HG03442 (cell line): ENCODE results near the gene SMO.
"Not testable (repeated sequence)": the region's sequence is repeated elsewhere in the genome, so short reads cannot be mapped to it uniquely, and the experiment has no call there.

ENCODE experiments used
- ATAC-seq: cut with Tn5 transposase; IDR thresholded peaks from one replicate; pipeline ENCODE4 v1.9.1; 2021; ENCODE audit warnings: mild to moderate bottlenecking, moderate library complexity; ENCODE audit not compliant: unreplicated experiment

The SMO gene

DNA sequence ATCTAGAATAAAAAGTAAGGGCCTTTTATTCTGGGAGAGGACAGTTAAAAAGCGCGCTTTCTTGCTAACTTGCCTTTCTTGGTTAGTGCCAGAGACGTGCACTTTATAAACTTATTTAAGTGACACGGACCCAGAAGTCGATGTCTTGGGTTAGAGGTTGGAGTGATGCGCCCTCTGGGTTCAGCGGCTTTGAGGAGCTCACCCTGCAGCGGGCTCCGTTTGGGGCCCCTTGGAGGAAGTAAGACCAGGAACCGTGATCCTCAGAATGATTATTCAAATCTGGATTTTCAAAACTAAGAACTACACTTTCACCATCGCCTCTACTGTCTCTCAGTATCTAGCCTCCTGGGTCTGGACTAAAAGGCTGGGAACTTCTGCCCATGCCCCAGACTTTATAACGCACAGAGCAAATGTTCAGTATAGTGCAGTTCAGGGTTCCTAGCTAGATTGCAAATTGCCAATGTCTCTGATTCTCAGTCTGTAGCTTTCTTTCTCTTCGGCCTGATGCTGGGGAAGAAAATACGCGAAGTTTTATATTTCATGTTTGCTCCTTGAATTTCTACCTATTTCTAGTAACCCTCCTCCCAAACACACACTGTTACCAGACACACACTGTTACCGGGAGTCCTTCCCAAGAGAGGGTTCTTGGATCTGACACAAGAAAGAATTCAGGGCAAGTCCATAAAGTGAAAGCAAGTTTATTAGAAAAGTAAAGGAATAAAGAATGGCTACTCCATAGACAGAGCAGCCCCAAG, 18.6 kb upstream of the SMO start:
- ATAC-seq, result peak; percentile 68

DNA sequence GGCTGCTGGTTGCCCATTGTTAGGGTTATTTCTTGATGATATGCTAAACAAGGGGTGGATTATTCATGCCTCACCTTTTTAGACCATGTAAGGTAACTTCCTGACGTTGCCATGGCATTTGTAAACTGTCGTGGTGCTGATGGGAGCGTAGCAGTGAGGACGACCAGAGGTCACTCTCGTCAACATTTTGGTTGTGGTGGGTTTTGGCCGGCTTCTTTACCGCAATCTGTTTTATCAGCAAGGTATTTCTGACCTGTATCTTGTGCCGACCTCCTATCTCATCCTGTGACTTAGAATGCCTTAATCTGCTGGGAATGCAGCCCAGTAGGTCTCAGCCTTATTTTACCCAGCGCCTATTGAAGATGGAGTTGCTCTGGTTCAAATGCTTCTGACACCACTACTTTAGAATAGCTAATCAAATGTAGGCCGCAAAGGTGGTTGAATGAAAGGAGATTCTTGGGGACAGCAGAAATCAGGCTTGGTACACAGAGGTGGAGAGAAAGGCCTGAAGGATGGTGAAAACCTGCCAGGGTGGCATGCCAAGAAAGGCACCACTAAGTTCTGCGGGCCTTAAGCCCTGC, 17.9 kb upstream of the SMO start:
- ATAC-seq, result no peak

DNA sequence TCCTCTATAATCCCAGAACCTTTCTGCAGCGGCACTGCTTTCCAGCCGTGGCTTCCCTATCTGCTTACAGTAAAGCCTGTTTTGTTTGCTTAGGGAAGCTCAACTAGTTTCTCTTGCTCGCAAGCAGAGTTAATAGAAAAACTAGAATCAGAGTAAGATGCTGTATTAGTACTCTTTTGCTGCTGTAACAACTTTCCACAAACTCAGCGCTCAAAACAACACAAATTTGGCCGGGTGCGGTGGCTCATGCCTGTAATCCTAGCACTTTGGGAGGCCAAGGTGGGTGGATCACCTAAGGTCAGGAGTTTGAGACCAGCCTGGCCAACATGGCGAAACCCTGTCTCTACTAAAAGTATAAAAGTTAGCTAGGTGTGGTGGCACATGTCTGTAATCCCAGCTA, 14.6 kb upstream of the SMO start:
- not testable (repeated sequence) for ATAC-seq

DNA sequence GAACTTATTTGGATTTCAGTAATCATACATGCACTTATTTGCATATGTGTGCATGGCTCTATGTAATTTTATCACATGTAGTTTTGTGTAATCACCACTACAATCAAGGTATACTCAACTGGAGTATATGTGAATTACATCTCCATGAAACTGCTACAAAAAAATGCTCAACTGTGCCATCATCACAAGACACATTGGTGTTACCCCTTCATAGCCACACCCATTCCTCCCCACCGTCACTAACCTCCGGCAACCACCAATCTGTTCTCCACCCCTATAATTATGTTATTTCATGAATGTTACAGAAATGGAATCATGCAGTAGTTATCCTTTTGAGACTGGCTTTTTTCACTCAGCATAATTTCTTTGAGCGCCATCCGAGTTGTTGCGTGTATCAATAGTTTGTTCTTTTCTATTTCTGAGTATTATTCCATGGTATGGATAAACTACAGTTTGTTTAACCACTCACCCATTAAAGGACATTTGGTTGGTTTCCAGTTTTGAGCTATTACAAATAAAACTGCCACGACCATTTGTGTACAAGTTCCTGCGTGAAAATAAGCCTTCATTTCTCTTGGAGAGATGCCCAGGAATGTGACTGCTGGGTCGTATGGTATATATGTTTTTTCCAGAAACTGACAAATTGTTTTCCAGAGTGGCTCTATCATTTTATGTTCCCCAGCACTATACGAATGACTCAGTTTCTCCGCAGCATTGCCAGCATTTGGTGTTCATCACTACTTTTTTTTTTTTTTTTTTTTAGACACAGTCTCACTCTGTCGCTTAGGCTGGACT, 11.3 kb upstream of the SMO start:
- ATAC-seq, result no peak

DNA sequence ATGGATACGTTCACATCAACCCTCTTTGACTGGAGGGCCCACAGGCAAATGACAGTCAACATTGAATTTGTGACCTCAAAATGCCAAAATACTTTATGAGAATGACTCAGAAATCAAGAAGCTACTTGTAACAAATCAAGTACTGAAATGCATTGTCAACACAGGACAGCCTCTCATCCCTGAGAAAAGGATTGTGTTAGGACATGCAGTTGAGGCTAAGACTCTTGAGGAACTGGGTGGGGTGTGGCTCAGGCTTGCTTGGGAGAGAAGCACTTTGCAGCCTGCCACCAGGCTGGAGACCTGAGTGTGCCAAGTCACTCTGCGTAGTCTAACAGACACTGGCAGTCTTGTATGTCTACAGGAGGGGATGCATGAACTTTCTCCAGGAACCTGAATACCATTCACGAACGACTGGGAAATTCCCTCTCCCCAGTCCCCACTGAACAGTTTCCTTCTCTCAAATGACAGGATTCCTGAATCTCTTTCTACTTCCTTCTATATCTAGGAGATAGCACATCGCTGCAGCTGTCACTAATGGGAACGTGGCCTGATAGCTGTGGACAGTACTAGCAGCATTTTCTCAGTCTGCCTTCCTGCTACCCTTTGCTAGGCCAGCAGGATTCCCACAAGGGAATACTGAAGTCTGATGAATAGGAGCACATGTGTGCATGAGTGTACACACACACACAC, 3.3 kb upstream of the SMO start:
- ATAC-seq, result no peak

DNA sequence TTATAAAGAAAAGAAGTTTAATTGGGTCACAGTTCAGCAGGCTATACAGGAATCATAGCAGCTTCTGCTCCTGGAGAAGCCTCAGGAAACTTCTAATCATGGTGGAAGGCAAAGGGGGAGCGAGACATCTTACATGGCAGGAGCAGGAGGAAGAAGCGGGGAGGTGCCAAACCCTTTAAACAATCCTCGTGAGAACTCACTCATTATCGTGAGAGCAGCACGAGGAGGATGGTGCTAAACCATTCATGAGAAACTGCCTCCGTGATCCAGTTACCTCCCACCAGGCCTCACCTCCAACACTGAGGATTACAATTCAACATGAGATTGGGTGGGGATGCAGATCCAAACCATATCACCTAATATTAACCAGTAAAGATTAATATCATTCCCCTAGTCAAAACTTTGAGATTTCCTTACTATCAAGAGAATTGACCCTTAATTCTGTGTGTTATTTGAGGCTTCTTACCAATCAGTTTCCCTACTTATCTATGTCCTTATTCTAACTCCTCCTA, 1.6 kb upstream of the SMO start:
- no peak for ATAC-seq

DNA sequence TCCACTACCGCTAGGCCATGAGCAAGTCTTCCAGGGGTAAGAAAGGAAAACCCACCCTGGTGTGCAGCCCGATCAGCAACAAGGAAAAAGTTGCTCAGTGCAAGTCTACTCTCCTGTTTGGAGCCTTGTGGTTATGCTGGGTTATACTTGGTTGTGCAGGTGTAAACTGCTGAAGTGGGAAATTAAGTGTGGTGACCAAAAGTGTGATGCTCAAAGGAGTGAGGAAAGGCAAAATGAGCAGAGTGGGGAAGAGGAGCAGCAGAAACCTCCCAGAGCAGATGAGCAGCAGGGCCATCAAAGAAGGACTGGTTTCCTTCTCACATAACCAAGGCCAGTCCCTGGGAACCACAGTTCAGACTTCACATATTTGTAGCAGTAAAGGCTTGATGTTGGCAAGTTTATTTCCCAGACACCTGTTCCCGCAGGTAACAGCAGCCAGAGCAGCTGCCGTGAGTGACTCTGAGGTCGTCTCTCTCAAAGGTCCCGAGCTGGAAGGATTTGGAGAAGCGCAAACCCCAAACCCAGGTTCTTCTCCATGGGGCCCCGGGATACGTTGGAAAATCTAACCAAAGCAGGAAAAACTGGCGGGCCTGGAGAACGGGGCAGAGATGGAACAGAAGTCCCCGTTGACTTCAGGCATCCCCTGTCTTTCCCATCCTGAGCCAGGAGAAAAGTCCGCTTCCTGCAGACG, 607 bp upstream of the SMO start:
- no peak for ATAC-seq

DNA sequence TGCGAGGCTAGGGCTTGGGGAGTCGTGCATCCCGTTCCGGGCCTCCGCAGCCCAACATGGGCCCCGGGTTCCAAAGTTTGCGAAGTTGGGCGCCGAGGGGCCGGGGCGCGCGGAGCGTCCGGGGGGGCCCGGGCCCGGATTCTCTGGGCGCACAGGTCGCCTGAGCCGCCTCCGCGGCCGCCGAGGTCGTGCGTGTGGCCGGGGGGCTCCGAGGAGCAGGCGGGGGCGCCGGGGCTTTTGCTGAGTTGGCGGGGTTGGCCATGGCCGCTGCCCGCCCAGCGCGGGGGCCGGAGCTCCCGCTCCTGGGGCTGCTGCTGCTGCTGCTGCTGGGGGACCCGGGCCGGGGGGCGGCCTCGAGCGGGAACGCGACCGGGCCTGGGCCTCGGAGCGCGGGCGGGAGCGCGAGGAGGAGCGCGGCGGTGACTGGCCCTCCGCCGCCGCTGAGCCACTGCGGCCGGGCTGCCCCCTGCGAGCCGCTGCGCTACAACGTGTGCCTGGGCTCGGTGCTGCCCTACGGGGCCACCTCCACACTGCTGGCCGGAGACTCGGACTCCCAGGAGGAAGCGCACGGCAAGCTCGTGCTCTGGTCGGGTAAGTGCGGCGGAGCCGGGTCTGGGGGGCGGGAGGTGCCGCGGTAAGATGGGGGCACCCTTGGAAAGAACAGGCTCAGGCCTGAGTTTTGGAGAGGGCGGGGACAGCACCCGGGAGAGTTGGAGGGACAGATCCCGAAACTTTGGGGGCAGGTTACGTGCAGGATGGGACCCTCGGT, 643 bp downstream of the SMO start:
- no peak for ATAC-seq

DNA sequence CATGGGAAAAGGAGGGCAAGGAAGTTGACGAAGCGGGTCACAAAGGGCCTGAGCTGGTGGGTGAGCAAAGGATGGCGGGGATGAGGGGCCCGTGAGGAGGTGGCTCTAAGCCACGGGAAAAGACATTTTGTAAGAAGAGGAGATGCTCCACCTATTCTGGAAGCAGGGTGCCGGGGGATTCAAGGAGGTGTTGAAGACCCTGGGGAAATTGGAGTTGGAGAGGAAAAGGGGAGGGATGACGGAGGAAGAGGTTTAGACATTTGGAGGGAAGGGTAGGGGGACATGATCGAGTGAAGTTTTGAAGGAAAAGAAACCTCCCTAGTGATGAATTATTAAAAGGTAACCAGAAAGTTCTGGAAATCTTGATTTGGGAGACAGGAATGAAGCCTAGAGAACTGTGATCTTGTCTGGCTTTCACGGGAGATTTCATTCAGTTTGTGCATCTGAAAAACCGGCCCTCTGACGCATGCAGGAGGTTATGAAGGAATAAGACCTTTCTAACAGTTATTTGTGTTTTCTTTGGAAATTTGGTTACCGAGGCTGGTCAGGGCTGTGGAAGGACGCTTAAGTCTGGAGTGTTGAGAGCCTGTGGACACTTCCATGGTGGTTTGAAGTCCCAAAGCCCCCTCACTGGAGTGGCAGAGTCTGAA, 1.4 kb downstream of the SMO start:
- no peak for ATAC-seq

DNA sequence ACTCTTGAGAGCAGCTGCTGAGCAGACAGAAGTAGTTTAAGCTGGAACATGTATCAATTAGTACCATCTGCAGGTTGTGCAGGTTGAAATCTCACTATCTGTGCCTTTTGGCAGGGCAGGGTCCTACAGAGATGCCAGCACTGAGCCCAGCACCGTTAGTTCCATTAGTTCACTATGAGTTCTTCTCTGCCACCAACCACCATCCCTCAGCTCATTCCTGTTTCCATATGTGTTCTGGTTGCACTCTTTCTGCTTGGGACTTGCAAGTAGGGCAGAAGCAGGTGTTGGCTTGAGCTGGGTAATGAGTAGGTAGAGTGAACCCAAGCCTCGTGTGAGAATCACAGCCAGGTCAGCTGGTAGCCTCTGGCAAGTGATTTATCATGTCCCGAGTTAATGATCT, 2.8 kb downstream of the SMO start:
- ATAC-seq, result no peak

DNA sequence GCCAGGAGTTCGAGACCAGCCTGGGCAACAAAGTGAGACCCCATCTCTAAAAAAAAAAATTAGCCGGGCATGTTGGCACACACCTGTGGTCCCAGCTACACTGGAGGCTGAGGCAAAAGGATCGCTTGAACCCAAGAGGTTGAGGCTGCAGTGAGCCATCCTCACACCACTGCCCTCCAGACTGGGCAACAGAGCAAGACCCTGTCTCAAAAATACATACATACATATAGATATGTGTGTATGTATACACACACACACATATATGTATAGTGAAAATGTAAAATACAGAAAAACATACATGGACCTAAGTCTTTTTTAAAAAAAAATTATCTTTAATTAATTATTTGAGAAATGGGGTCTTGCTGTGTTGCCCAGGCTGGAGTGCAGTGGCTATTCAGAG, 5.5 kb downstream of the SMO start:
- ATAC-seq, result no peak

DNA sequence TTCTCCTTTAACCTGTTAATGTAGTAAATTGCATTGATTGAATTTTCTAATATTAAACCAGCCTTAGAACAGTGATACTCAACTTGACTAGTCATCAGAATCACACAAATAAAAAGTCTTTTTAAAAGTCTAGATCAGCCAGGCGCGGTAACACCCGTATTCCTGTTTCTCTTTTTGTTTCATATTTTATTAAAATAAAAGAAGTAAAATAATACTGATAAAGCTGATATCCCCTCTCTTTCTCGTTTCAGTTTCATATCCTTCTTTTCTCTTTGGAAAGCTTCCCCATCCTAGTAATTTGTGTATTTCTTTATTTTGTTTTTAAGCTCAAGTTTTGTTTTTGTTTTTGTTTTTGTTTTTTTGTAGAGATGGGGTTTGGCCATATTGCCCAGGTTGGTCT, 9.3 kb downstream of the SMO start:
- ATAC-seq, result no peak

DNA sequence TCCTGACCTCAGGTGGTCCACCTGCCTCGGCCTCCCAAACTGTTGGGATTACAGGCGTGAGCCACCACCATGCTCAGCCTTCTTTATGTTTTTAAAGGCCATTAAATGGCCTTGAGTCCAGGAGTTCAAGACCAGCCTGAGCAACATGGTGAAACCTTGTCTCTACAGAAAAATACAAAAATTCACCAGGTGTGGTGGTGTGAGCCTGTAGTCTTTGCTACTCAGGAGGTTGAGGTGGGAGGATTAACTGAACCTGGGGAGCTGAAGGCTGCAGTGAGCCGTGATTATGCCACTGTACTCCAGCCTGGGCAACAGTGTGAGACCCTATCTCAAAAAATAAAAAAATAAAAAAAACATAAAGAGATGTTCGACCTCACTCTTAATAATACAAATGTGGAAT, 11.0 kb downstream of the SMO start:
- no peak for ATAC-seq

DNA sequence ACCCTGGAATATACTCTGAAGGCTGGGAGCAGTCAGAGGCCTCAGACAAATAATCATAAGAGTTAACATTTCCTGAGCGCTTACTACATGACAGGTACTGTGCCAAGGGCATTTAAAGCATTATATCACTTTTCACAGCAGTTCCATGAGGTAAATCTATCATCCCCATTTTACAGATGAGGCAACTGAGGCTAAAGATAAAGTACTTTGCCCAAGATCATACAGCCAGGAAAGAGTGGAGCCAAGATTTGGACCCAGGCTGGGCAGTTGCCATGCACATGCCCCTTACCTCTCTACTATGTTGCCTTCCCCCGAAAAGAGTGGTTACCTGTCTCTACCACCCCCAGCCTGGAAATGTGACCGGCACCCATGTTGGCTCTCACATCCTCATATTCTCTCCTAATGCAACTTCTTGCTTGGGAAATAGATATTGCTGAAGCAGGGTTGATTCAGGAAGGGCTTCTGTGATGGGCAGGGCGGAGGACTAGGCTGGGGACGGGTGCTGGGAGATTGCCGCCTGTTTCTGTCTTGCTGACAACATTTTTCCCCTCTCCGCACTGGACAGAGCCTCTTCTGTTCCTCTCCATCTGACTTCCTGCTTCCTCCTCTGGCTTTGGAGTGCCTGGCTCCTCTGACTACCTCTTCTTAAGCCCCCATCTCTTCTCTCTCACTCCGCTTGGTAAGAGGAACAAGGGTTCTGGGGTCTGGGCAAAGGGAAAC, 13.8 kb downstream of the SMO start:
- no peak for ATAC-seq

DNA sequence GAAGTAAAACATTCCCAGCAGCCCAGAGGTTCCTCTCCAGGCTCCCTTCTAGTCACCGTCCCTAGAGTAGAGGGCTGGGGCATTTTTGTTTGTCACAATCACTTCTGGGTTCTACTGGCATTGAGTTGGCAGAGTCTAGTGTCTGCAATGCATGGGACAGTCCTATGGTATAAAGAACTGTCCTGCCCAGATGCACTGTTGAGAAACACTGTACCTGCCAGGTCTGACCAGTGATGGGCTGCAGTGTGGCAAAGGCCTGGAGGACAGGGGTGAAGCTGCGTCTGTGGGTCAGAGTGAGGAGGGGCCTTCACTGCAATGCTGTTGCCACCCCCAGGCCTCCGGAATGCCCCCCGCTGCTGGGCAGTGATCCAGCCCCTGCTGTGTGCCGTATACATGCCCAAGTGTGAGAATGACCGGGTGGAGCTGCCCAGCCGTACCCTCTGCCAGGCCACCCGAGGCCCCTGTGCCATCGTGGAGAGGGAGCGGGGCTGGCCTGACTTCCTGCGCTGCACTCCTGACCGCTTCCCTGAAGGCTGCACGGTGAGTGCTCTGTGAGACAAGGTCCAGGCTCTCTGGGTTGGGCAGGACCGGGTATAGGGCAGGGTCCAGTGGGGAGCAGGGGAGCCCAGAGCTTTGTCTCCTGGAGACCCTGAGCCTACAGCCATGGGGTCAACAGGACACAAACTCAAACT, 14.8 kb downstream of the SMO start:
- no peak for ATAC-seq

DNA sequence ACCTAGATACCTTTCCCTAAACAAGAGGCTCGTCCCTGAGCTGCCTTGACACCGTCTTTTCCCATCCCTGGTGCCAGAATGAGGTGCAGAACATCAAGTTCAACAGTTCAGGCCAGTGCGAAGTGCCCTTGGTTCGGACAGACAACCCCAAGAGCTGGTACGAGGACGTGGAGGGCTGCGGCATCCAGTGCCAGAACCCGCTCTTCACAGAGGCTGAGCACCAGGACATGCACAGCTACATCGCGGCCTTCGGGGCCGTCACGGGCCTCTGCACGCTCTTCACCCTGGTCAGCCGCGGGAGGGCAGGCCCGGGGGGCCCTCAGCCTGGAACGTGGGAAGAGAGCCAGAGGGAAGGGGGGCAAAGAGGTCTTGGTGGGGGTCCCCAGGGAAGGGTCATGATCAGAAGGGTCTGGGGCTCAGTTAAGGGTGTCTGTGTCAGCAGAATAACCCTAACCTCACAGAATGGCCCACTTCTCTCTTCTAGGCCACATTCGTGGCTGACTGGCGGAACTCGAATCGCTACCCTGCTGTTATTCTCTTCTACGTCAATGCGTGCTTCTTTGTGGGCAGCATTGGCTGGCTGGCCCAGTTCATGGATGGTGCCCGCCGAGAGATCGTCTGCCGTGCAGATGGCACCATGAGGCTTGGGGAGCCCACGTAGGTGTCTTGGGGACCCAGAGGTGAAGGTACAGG, 16.8 kb downstream of the SMO start:
- ATAC-seq, result no peak

DNA sequence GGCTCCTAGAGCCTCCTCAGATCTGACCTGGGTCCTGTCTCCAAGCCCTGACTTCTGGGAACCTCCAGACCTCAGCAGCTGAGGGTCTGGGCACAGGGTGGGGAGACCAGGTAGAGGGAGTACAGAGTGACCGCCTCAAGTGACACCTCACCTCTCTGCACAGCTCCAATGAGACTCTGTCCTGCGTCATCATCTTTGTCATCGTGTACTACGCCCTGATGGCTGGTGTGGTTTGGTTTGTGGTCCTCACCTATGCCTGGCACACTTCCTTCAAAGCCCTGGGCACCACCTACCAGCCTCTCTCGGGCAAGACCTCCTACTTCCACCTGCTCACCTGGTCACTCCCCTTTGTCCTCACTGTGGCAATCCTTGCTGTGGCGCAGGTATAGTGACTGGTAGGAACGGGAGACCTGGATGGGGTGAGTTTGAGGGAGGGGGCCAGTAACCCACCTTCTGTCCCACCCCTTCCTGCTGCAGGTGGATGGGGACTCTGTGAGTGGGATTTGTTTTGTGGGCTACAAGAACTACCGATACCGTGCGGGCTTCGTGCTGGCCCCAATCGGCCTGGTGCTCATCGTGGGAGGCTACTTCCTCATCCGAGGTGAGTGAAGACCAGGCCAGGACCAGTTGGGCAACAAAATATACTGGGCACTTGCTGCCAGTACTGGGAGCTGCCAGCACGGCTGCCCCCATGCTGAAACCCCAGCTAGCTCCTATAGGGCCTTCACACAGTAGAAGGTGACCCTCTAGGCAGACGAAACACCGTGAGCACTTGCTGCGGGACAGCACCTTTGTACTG, 17.8 kb downstream of the SMO start:
- ATAC-seq, result no peak
